Cerebellar nuclear complex (tissue), 1 donor: ENCODE measurements around the gene FCN1.

Experiments used
- DNase-seq, 2 experiments: peaks; one replicate each; lab custom pipeline; 2025; lab: John Stamatoyannopoulos, UW

FCN1 gene

DNA sequence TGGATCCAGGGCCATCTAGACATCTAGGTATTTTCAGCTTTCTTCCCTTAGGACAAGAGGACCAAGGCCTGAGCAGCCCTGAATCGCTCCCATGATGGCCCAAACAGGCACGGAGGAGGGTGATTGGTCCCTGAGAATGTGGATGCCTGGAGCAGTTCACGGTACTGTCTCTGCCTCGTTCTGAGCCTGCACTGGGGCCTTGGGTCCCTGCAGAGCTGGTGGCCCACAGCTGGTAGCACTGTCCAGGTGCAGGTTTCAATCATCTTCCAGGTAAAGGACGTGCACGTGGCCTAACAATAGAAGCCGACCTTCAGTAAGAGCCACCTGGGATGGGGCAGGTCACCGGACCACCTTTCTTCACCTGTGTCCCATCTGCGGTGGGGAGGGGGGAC is 19.4 kb upstream of the FCN1 start:
- DNase-seq: no peak

DNA sequence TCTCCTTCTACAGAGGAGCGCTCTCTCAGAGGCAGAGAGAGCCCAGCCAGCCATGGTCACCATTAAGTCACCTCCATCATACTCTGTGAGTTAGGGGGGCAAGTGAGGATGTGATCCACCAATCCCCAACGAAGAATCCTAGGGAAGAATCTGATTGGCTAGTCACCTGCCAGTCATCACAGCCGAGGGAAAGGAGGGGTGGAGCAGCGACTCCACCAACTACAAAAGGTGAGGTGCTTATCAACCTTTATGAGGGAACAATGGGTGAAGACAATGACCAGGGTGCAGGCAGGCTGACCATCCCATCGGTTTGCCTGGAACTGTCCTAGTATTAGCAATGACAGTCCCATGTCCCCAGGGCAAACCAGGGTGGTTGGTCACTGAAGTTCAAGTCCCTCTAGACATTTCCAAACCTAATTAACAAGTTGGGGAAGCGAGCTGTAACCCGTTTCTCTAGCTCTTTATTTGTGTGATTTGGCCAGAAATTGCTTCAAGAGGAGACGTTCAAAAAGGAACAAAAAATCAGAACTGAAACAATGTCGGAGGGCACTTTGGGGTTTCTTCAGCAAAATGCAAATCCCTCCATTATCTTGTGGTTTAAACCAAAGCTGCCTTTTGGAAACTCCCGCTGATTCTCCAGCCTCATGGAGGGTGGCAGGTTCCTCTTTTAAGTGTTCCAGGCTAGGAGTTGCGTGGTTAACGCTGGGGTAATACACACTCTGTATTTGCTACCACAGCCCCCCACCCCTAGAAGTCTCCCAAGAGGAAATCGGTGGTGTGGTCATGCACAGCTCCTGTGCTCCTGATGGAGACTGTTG is 18.8 kb upstream of the FCN1 start:
- DNase-seq: no peak

- DNase-seq: no peak
Measured at GRCh38 chr9:134935701-134936345, 18.1 kb upstream of the FCN1 start.

DNA sequence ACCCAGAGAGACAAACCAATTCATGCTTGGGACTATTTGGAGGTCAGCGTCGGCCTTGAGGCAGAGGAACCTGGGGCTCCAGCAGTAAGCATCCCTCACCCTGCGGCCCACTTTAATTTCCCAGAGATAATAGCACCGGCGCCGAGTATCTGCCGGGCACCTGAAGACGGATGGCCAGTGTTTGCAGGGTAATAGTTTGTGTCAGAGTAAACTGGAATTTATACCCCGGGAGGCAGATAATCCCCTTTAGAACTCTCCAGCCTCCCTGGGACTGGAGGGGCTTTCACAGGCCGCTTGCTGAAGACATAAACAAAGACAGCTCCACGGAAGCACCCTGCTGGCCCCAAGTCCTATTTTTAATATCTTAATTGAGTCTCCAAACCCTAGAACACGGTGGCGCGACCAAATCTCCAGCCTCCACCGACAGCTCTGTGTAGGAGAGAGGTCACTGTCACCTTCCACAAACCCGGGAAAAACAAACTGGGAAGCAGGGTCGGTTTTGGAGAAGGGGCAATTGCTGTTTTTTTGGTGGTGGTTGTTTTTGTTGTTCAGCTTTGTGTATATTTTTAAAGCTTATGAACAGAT is 17.4 kb upstream of the FCN1 start:
- DNase-seq: no peak

- DNase-seq: no peak
Measured at GRCh38 chr9:134933076-134933659, 15.5 kb upstream of the FCN1 start.

DNA sequence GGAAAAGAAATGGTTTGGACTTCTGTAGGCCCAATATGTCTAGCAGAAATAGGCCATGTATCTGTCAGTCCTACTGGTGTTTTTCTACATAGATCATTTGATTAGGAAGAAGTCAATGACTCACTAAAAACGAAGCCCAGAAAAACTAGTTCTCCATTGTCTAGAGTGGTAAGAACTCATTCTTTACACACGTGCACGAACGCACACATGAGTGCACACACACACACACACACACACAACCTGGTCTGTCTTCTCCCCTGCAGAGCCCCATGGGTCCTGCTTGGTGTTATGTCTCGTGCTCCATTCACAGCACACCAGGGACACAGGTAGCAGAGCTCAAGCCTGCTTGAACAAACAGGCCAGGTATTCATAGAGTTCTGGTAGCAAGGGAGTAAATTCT is 14.9 kb upstream of the FCN1 start:
- no peak for DNase-seq

GRCh38 chr9:134932171-134932570 is 14.5 kb upstream of the FCN1 start:
- no peak for DNase-seq

DNA sequence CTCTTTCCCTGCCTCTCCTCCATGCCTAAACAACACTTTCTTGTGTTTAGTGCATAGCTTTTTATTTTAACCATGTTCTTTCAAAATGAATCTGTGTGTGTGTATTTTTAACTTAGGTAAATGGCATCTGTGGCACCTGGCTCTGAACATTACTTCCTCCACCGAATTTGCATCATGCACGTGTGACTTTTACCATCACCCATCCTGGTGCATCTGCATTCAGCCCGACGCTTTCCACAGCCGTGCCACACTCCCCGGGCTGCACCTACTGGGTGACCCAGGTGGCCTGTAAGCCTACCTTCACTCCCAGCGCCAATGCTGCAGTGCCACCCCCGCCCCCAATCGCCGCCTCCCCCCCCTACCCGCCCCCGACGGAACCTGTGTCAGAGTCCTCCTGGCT is 12.7 kb upstream of the FCN1 start:
- DNase-seq: no peak

DNA sequence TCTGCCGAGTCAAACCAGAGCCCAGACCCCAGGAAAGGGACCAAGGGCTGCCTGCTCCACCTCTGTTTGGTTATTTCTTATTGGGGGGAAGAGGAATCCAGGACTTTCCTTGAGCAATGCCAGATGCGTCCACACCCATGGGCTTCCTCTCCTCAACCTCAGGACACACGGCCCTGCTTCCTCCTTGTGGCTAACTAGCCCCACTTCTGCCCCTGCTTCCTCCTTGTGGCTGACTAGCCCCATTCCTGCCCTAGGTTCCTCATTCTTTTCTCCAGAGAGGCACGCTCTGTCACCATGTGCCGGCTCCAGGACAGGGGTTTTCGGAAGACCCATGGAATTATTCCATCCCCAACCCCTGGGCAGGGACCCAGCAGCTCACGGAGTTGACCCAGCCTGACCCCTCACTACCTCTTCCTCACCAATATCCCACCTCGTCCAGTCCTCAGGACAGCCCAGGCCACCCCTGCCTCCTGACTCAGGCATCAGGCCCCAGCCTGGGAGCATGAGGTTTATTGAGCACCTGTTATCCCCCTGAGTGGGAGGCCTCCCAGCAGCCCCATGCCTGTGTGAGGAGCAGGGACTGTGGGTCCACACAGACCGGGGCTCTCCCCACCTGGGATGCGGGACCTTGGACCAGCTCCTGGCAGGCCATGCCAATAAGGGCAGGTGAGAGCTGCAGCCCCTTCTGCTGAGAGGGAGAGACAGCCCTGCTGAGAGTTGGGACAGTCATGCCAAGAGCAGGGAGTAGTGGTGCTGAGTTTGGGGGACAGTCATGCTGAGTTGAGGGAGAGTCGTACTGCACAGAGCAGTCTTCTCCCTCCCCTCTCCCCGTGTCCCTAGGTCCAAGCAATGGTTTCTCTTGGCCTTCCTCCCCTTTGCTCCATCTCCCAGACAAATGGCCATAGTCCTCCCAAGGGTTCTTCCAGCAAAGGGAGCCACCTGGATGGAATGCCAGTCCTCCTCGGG is 11.8 kb upstream of the FCN1 start:
- DNase-seq: no peak

GRCh38 chr9:134928436-134929192 is 10.9 kb upstream of the FCN1 start:
- no peak for DNase-seq

- no peak for DNase-seq
Measured at GRCh38 chr9:134925011-134925511, 7.3 kb upstream of the FCN1 start.

DNA sequence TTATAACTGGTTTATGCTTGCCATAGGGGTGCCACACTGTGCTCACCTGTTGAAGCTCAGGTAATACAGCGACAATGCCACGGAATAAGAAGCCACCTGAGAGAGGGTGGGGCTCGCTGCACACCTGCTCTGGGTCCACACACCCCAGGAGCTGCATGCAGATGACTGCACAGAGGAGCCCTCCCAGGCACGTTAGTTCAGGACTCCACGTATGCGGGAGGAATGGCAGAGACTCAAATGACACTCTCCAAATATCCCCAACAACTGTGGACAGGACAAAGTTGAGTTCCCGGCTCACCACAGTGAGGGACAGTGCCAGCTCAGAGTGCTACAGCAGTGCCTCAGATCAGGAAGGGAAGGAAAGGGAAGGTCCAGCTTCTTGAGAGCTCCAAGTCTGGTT is 5.8 kb upstream of the FCN1 start:
- DNase-seq: no peak

DNA sequence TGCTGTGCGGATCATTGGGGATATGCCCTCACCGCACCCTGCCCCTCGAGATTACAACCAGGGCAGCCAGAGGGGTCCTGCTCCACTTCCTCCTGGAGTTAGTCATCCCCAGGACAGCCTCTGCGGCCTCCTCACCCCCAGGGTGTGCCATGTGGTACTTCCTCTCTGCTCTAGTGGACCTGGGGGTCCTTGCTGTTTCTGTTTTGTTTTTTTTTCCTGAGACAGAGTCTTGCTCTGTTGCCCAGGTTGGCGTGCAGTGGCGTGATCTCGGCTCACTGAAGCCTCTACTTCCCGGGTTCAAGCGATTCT is 5.2 kb upstream of the FCN1 start:
- no peak for DNase-seq

- DNase-seq: no peak
Measured at GRCh38 chr9:134922066-134922931, 4.6 kb upstream of the FCN1 start.

GRCh38 chr9:134919303-134919702 is 1.6 kb upstream of the FCN1 start:
- no peak for DNase-seq

- no peak for DNase-seq
Measured at GRCh38 chr9:134918646-134919045, 934 bp upstream of the FCN1 start.

DNA sequence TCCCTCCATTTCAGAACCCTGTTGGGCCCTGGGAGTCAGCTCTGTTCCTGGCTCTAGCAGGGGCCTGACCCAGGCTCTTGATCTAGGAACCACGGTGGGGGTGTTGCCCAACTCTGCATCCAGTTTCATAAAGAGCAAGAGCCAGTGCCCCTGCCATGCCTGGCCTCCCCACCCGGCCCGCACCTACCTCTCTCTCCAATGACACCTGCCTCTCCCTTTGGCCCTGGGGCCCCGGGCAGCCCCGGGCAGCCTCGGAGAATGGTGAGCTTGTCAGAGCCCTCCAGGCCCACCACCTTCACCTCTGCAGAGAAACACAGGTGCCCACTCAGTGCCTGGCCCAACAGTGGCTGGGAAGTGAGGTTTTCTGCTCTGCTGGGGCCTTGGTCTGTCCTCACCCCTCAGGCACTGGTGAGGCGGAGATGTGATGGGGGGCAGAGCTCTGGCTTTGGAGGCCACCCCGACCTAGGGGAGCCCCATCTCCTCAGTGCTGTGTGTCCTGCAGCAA is 1.5 kb downstream of the FCN1 start:
- no peak for DNase-seq

DNA sequence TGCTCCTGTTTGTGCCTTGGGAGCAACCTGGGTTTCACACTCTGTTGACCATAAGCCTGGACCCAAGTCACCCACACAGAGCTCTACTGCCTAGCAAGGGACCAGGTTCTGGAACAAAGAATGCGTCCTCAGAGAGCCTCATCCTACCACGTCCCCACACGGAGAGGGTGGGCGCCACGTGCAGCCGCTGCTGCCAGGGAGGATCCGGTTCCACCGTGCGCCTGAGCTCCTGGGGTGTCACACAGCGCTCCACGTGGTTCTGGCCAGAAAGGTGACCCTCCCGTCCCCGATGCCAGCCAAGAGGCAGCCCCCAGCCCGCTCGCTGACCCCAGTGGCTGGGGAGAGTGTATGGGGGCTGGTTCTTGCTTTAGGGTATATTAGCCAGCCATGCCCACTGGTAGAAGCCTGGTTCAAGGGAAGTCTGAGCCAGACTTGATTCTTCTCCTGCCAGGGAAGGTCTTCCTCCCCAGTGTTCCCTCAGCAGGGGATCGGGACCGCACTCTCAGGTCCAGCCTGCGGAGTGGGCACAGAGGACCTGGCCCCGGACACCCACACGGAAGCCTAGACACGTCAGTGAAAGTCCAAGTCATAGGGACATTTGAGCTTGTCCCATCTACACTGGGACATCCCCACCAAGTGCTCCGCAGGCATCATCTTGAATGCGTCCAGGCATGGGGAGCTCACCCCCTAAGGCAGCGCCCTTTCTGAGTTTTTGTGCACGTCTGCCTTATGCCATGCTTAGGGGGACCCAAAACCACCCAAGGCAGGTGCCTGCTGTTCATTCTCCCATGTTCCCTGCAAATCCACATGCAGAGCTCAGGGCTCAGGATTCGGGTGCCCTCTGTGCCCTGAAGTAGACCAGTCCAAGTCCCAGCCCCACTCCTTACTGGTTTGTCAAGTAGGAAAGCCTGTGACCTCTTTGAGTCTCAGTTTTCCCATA is 2.4 kb downstream of the FCN1 start:
- no peak for DNase-seq

GRCh38 chr9:134914501-134914834 is 3.2 kb downstream of the FCN1 start:
- DNase-seq: no peak
